Ishikawa (cell line): Measurements from ENCODE around the gene TNFSF4.

Experiments
- CEBPB ChIP-seq: IDR thresholded peaks from 2 replicates; pipeline ENCODE4 v1.6.1; 2012
- EP300 ChIP-seq: IDR thresholded peaks from 2 replicates; pipeline ENCODE4 v1.6.1; 2012; ENCODE audit warnings: borderline replicate concordance
- NFIC ChIP-seq: IDR thresholded peaks from 2 replicates; pipeline ENCODE4 v1.6.1; 2012
- RAD21 ChIP-seq: IDR thresholded peaks from 2 replicates; pipeline ENCODE4 v1.6.1; 2012; ENCODE audit warnings: low read depth
- TAF1 ChIP-seq: IDR thresholded peaks from 2 replicates; pipeline ENCODE4 v1.6.1; 2012; ENCODE audit warnings: low read depth, mild to moderate bottlenecking
- TCF12 ChIP-seq: IDR thresholded peaks from 2 replicates; pipeline ENCODE4 v1.6.1; 2012; ENCODE audit warnings: low read depth
- TEAD4 ChIP-seq: IDR thresholded peaks from 2 replicates; pipeline ENCODE4 v1.6.1; 2012
- YY1 ChIP-seq: IDR thresholded peaks from 2 replicates; pipeline ENCODE4 v1.6.1; 2012; ENCODE audit warnings: low read depth
- ZBTB7A ChIP-seq: IDR thresholded peaks from 2 replicates; pipeline ENCODE4 v1.6.1; 2012; ENCODE audit warnings: low read depth
- TF ChIP-seq, protein P1 (sequence below): IDR thresholded peaks from 2 replicates; pipeline ENCODE4 v1.6.1; 2012
- TF ChIP-seq, protein P2 (sequence below): IDR thresholded peaks from 2 replicates; pipeline ENCODE4 v1.6.1; 2012; ENCODE audit warnings: low read depth, mild to moderate bottlenecking
- TF ChIP-seq, protein P3 (sequence below): IDR thresholded peaks from 2 replicates; pipeline ENCODE4 v1.6.1; 2012

DNA sequence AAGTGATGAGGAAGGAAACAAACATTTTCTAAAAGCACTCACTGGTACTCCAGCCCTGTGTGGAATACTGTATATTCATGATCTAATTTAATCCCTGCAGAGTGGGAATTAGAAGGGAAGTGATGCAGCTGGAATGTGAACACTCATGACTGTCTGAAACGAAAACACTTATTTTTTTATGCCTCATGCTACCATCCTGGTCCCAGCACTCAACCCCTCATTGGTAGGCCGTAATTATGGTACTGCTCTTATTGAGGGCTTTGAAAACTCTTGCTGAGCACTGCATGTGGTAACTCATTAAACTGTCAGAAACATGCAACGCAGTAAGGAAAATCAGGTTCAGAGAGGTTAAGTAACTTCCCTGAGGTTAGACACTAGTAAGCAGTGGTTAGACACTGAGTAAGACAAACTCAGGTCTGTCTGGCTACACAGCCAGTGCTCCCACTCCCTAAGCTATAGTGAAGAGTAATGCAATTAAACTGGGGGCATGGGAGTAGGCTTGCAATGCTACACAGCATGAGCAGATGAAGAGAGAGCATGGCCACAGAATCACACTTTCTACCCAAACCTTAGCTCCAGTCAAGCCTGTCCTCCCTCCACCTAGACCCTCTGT is 17.3 kb upstream of the TNFSF4 start:
- TF ChIP-seq EP300: no peak
- no peak for TF ChIP-seq RAD21
- no peak for TF ChIP-seq TEAD4
- TF ChIP-seq ZBTB7A: no peak
- no peak for TF ChIP-seq TAF1
- TF ChIP-seq, protein P1, sequence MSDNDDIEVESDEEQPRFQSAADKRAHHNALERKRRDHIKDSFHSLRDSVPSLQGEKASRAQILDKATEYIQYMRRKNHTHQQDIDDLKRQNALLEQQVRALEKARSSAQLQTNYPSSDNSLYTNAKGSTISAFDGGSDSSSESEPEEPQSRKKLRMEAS: no peak
- TF ChIP-seq YY1: no peak
- no peak for TF ChIP-seq CEBPB
- TF ChIP-seq, protein P2, sequence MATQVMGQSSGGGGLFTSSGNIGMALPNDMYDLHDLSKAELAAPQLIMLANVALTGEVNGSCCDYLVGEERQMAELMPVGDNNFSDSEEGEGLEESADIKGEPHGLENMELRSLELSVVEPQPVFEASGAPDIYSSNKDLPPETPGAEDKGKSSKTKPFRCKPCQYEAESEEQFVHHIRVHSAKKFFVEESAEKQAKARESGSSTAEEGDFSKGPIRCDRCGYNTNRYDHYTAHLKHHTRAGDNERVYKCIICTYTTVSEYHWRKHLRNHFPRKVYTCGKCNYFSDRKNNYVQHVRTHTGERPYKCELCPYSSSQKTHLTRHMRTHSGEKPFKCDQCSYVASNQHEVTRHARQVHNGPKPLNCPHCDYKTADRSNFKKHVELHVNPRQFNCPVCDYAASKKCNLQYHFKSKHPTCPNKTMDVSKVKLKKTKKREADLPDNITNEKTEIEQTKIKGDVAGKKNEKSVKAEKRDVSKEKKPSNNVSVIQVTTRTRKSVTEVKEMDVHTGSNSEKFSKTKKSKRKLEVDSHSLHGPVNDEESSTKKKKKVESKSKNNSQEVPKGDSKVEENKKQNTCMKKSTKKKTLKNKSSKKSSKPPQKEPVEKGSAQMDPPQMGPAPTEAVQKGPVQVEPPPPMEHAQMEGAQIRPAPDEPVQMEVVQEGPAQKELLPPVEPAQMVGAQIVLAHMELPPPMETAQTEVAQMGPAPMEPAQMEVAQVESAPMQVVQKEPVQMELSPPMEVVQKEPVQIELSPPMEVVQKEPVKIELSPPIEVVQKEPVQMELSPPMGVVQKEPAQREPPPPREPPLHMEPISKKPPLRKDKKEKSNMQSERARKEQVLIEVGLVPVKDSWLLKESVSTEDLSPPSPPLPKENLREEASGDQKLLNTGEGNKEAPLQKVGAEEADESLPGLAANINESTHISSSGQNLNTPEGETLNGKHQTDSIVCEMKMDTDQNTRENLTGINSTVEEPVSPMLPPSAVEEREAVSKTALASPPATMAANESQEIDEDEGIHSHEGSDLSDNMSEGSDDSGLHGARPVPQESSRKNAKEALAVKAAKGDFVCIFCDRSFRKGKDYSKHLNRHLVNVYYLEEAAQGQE: no peak
- no peak for TF ChIP-seq NFIC
- TF ChIP-seq, protein P3, sequence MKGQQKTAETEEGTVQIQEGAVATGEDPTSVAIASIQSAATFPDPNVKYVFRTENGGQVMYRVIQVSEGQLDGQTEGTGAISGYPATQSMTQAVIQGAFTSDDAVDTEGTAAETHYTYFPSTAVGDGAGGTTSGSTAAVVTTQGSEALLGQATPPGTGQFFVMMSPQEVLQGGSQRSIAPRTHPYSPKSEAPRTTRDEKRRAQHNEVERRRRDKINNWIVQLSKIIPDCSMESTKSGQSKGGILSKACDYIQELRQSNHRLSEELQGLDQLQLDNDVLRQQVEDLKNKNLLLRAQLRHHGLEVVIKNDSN: no peak
- TF ChIP-seq TCF12: no peak
